ENCODE data around the gene CDKL2. TPM values are rescaled to one million over a fixed set of nuclear protein-coding genes. Genes with fewer than 3 reads are reported as not detected.
"Not testable (repeated sequence)": the region's sequence is repeated elsewhere in the genome, so short reads cannot be mapped to it uniquely, and the experiment has no call there.

Gene CDKL2
- total RNA-seq, 3 donors from 2014 or later (not counting 1 experiment from before 2014, with no cell fraction given), result 0.19 to 0.63 (median 0.32) TPM

DNA sequence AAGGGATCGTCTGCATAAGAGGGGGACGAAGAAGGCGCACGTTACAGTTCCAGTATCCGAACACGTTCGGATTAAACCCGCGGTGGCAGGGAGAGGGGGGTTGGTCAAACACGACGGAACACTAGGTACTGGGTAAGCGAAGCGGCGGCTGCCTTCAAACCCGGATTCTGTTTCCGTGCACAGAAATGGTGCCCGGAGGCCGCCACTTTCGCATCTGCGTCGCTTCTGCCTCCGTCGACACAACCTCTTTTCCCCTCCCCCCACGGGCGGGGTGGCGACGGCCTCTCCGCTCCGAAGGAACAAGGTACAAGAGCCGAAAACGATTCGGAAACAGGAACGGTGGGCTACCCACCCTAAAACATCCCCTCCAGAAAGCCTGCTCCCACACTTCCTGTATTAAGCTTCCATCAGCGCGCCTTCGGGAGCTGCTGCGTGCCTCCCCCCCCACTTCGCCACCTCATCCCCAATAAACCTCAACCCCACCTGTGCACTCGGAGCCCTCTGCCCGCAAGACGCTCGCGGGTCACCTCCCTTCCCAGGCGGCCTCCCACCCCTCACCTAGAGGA is 42.2 kb upstream of the CDKL2 start:
- peak overlapping the region; percentile 98 for H3K4me3 Mint-ChIP-seq
- Histone ChIP-seq H3K9me3 (ENCODE audit: control insufficient read depth, insufficient read depth, low read length) (no peaks in the 10 kb centered on the region), H3K27ac (ENCODE audit: low read length) (peak overlapping the region; percentile 94), H3K4me3 (ENCODE audit: low read length) (peak overlapping the region; percentile 74), H3K4me1 (ENCODE audit: control insufficient read depth, insufficient read depth, low read length) (peaks cover 8% of the 10 kb centered on the region), H3K27me3 (ENCODE audit: control insufficient read depth, insufficient read depth, low read length) (no peaks in the 10 kb centered on the region), H3K36me3 (ENCODE audit: control insufficient read depth, insufficient read depth, low read length) (no peaks in the 10 kb centered on the region)
- peak; percentile 73 to 87 for DNase-seq
- H3K27me3 Mint-ChIP-seq (ENCODE audit: low read depth in 2 of 2), result no peaks in the 10 kb centered on the region
- H3K4me1 Mint-ChIP-seq, result peaks cover 55 to 61% of the 10 kb centered on the region in 2 donors
- TF ChIP-seq, protein P1, sequence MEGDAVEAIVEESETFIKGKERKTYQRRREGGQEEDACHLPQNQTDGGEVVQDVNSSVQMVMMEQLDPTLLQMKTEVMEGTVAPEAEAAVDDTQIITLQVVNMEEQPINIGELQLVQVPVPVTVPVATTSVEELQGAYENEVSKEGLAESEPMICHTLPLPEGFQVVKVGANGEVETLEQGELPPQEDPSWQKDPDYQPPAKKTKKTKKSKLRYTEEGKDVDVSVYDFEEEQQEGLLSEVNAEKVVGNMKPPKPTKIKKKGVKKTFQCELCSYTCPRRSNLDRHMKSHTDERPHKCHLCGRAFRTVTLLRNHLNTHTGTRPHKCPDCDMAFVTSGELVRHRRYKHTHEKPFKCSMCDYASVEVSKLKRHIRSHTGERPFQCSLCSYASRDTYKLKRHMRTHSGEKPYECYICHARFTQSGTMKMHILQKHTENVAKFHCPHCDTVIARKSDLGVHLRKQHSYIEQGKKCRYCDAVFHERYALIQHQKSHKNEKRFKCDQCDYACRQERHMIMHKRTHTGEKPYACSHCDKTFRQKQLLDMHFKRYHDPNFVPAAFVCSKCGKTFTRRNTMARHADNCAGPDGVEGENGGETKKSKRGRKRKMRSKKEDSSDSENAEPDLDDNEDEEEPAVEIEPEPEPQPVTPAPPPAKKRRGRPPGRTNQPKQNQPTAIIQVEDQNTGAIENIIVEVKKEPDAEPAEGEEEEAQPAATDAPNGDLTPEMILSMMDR (IDR thresholded peaks at IDR 0.05), result no peak
- peak overlapping the region; percentile 98 to 99 for H3K27ac Mint-ChIP-seq
- intact Hi-C loops (cut with micrococcal nuclease), result loop anchor here (1.0 to 5.0 kb wide), 5 partner anchors 14 to 158 kb away; partner anchors contain the start of genes CDKL2, RCHY1, THAP6 and USO1
- under 1% methylated on average over 44 of the region's 44 CpGs for WGBS (ENCODE audit: insufficient coverage)
- peak; percentile 15 to 36 (median 32) for ATAC-seq
- no peaks in the 10 kb centered on the region for H3K36me3 Mint-ChIP-seq
- H3K9me3 Mint-ChIP-seq, result no peaks in the 10 kb centered on the region

DNA sequence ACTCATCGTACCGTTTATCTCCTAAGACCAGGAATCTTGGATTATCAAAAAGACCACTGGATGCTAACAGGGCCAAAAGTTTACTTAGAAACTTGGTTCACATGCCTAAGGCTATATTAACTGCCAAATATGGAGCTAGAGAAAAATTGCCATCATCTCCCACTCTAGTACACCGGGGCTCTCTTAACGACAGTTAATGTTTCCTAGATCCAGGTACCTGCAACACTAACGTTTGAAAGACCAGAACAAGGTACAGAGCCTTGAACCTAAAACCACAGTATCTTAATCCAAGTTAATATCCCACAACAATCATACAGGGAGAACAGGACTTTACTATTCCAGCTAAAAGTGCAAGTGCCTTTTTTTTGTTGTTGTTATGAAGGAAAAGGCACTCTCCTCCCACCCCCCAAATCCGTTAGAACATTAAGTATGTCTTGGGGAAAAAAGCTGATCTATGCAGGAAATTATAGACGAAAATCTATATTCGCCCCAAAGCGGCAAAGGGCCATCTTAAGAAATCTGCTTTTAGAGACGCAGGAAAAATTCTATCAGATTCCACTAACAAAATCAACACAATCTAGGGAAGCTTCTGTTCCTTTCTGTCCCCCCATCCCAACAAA is 41.6 kb upstream of the CDKL2 start:
- no peaks in the 10 kb centered on the region for H3K9me3 Mint-ChIP-seq
- peaks cover 61 to 65% of the 10 kb centered on the region in 2 donors for H3K4me1 Mint-ChIP-seq
- H3K4me1 ChIP-seq (ENCODE audit: control insufficient read depth, insufficient read depth, low read length), result peaks cover 11% of the 10 kb centered on the region
- H3K27ac Mint-ChIP-seq, result peak overlapping the region; percentile 98 to 99
- no peaks in the 10 kb centered on the region for H3K27me3 Mint-ChIP-seq (ENCODE audit: low read depth in 2 of 2)
- H3K36me3 ChIP-seq (ENCODE audit: control insufficient read depth, insufficient read depth, low read length), result no peaks in the 10 kb centered on the region
- 17% methylated on average over 9 of the region's 10 CpGs for WGBS (ENCODE audit: insufficient coverage)
- TF ChIP-seq, protein P1 (IDR thresholded peaks at IDR 0.05), result no peak
- intact Hi-C loops (cut with micrococcal nuclease), result loop anchor here (2.0 to 5.0 kb wide), 3 partner anchors 15 to 41 kb away; partner anchors contain the start of gene CDKL2
- H3K4me3 ChIP-seq (ENCODE audit: low read length), result peak overlapping the region; percentile 74
- peak overlapping the region; percentile 98 for H3K4me3 Mint-ChIP-seq
- no peak for ATAC-seq
- H3K36me3 Mint-ChIP-seq, result no peaks in the 10 kb centered on the region
- no peaks in the 10 kb centered on the region for H3K9me3 ChIP-seq (ENCODE audit: control insufficient read depth, insufficient read depth, low read length)
- no peak for DNase-seq
- peak overlapping the region; percentile 94 for H3K27ac ChIP-seq (ENCODE audit: low read length)
- no peaks in the 10 kb centered on the region for H3K27me3 ChIP-seq (ENCODE audit: control insufficient read depth, insufficient read depth, low read length)

DNA sequence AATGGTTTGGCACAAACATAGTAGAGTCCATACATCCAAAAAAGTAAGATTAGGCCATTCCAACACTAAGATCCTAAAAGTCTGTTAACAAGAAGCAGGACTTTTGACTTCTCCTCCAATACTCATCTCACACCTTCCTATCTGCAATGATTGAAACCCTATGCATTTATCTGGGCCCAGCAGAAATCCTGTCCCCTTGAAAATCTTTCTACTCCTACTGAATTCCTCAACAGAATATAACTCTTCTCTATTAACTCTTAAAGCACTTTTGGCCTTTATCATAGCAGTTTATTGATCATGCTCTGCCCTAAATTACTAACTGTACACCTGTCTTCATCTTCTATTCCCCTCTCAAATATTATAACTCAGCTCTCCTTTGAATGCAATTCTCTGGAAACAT is 38.3 kb upstream of the CDKL2 start:
- peaks cover 71 to 76% of the 10 kb centered on the region in 2 donors for H3K4me1 Mint-ChIP-seq
- Histone ChIP-seq H3K9me3 (ENCODE audit: control insufficient read depth, insufficient read depth, low read length) (no peaks in the 10 kb centered on the region), H3K27ac (ENCODE audit: low read length) (no peak overlapping the region), H3K4me3 (ENCODE audit: low read length) (no peak overlapping the region), H3K27me3 (ENCODE audit: control insufficient read depth, insufficient read depth, low read length) (no peaks in the 10 kb centered on the region), H3K4me1 (ENCODE audit: control insufficient read depth, insufficient read depth, low read length) (peaks cover 11% of the 10 kb centered on the region), H3K36me3 (ENCODE audit: control insufficient read depth, insufficient read depth, low read length) (no peaks in the 10 kb centered on the region)
- no peak for ATAC-seq
- DNase-seq, result no peak
- TF ChIP-seq, protein P1 (IDR thresholded peaks at IDR 0.05), result no peak
- no peaks in the 10 kb centered on the region for H3K36me3 Mint-ChIP-seq
- H3K27ac Mint-ChIP-seq, result peak overlapping the region; percentile 2 to 26
- H3K9me3 Mint-ChIP-seq, result no peaks in the 10 kb centered on the region
- intact Hi-C loops (cut with micrococcal nuclease), result no loop called here
- no peaks in the 10 kb centered on the region for H3K27me3 Mint-ChIP-seq (ENCODE audit: low read depth in 2 of 2)
- no peak overlapping the region for H3K4me3 Mint-ChIP-seq

DNA sequence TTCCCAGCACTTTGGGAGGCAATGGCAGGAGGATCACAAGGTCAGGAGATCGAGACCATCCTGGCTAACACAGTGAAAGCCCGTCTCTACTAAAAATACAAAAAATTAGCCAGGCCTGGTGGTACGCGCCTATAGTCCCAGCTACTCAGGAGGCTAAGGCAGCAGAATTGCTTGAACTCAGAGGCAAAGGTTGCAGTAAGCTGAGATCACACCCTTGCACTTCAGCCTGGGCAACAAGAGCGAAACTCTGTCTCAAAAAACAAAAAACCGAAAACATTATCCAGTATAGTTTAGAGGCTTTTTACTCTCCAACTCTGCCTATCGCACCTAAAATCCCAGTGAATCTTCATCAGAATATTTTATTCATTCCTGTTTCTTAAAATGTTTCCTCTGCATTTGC is 37.3 kb upstream of the CDKL2 start:
- peaks cover 14% of the 10 kb centered on the region for H3K4me1 ChIP-seq (ENCODE audit: control insufficient read depth, insufficient read depth, low read length)
- H3K27ac Mint-ChIP-seq, result peak overlapping the region; percentile 26 to 43
- H3K27ac ChIP-seq (ENCODE audit: low read length); H3K9me3 ChIP-seq (ENCODE audit: control insufficient read depth, insufficient read depth, low read length); H3K27me3 Mint-ChIP-seq (ENCODE audit: low read depth in 2 of 2); H3K36me3 Mint-ChIP-seq; H3K27me3 ChIP-seq (ENCODE audit: control insufficient read depth, insufficient read depth, low read length); H3K4me3 ChIP-seq (ENCODE audit: low read length); DNase-seq; H3K9me3 Mint-ChIP-seq; intact Hi-C loops (cut with micrococcal nuclease); H3K36me3 ChIP-seq (ENCODE audit: control insufficient read depth, insufficient read depth, low read length); ATAC-seq: not testable (repeated sequence)
- WGBS (ENCODE audit: insufficient coverage), result 87% methylated on average over 7 of the region's 7 CpGs
- peak overlapping the region; percentile 18 for H3K4me3 Mint-ChIP-seq
- peaks cover 66 to 70% of the 10 kb centered on the region in 2 donors for H3K4me1 Mint-ChIP-seq

Data from natural killer cell (primary cell).